ENCODE data around the gene MARCHF5. TPM values are rescaled to one million over a fixed set of nuclear protein-coding genes. Genes with fewer than 3 reads are reported as not detected.

MARCHF5 gene
- total RNA-seq, 3 donors from 2014 or later: 30.5 to 37.2 (median 33.3) TPM

- no peaks in the 10 kb centered on the region for H3K4me1 ChIP-seq (ENCODE audit: low read depth)
- intact Hi-C loops (cut with DNase I, micrococcal nuclease): no loop called here
- no peaks in the 10 kb centered on the region for H3K9me3 ChIP-seq
- H3K4me3 ChIP-seq: no peak overlapping the region
- ATAC-seq: no peak
- no peak for TF ChIP-seq CTCF (IDR thresholded peaks at IDR 0.05)
- no peak for DNase-seq
- no peaks in the 10 kb centered on the region for H3K36me3 ChIP-seq (ENCODE audit: low read depth)
These were observed 63.6 kb downstream of the MARCHF5 start for GRCh38 chr10:92354587-92354986.

- Histone ChIP-seq H3K4me1 (ENCODE audit: low read depth) (no peaks in the 10 kb centered on the region), H3K9me3 (no peaks in the 10 kb centered on the region), H3K36me3 (ENCODE audit: low read depth) (no peaks in the 10 kb centered on the region), H3K4me3 (no peak overlapping the region)
- ATAC-seq: no peak
- TF ChIP-seq CTCF (IDR thresholded peaks at IDR 0.05): no peak
- intact Hi-C loops (cut with DNase I, micrococcal nuclease): no loop called here
- no peak for DNase-seq
These were observed 65.1 kb downstream of the MARCHF5 start for GRCh38 chr10:92356041-92356440.

GRCh38 chr10:92363498-92363897, 72.5 kb downstream of the MARCHF5 start:
- intact Hi-C loops (cut with DNase I, micrococcal nuclease): no loop called here
- Histone ChIP-seq H3K4me3 (no peak overlapping the region), H3K36me3 (ENCODE audit: low read depth) (no peaks in the 10 kb centered on the region), H3K4me1 (ENCODE audit: low read depth) (no peaks in the 10 kb centered on the region), H3K9me3 (no peaks in the 10 kb centered on the region)
- DNase-seq: no peak
- TF ChIP-seq CTCF (IDR thresholded peaks at IDR 0.05): no peak
- ATAC-seq: no peak

DNA sequence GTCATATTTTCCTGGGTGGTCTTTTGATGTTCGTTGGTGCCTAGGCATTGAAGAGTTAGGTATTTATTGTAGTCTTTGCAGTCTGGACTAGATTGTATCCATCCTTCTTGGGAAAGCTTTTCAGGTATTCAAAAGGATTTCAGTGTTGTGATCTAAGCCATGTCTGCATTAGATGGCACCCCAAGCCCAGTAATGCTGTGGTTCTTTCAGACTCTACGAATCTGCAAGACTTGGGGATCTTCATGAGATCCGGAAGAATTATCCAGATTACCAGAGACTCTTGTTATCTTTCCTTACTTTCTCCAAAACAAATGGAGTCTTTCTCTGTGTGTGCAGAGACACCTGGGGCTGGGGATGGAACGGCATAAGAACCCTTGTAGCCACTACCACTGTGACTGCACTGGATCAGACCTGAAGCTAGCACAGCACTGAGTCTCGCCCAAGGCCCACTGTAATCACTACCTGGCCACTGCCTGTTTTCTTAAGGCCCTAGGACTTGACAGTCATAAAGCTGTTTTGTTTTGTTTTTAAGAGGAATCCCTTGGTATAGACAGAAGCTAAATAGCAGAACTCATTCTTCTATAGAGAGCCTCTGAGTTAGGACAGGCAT, 75.5 kb downstream of the MARCHF5 start:
- TF ChIP-seq CTCF (IDR thresholded peaks at IDR 0.05): no peak
- intact Hi-C loops (cut with DNase I, micrococcal nuclease): no loop called here

GRCh38 chr10:92377962-92378361, 87.0 kb downstream of the MARCHF5 start:
- no peak for TF ChIP-seq CTCF (IDR thresholded peaks at IDR 0.05)
- Histone ChIP-seq H3K36me3 (ENCODE audit: low read depth) (no peaks in the 10 kb centered on the region), H3K4me3 (no peak overlapping the region), H3K4me1 (ENCODE audit: low read depth) (no peaks in the 10 kb centered on the region), H3K9me3 (no peaks in the 10 kb centered on the region)
- intact Hi-C loops (cut with DNase I, micrococcal nuclease): no loop called here
- DNase-seq (no peak), ATAC-seq (no peak)

More for the DNA sequence above, 75.5 kb downstream of the MARCHF5 start:
- no peaks in the 10 kb centered on the region for H3K4me1 ChIP-seq (ENCODE audit: low read depth)
- no peak for ATAC-seq
- H3K4me3 ChIP-seq: no peak overlapping the region
- no peak for DNase-seq
- no peaks in the 10 kb centered on the region for H3K9me3 ChIP-seq
- no peaks in the 10 kb centered on the region for H3K36me3 ChIP-seq (ENCODE audit: low read depth)

DNA sequence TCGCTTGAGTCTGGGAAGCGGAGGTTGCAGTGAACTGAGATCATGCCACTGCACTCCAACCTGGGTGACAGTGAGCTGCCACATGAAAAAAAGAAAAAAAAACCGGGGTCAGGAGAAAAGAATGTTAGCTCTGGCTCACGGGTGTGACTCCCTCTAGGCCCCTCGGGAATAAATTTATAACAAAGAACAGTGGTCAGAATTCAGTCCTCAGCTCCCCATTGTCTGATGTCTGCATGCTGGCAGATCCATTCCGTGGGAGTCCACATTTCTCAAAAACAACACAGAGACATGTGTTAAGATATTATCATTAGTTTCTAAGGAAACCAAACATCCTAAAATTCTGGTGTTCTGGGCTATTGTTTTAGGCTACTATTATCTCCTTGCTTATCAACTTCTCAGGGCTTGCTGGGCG, 90.6 kb downstream of the MARCHF5 start:
- no peaks in the 10 kb centered on the region for H3K4me1 ChIP-seq (ENCODE audit: low read depth)
- no peaks in the 10 kb centered on the region for H3K36me3 ChIP-seq (ENCODE audit: low read depth)
- DNase-seq (no peak), ATAC-seq (no peak)
- no peak overlapping the region for H3K4me3 ChIP-seq
- no peaks in the 10 kb centered on the region for H3K9me3 ChIP-seq
- intact Hi-C loops (cut with DNase I, micrococcal nuclease): no loop called here
- no peak for TF ChIP-seq CTCF (IDR thresholded peaks at IDR 0.05)
